ENCODE results near the gene NR3C1.

Gene NR3C1

DNA sequence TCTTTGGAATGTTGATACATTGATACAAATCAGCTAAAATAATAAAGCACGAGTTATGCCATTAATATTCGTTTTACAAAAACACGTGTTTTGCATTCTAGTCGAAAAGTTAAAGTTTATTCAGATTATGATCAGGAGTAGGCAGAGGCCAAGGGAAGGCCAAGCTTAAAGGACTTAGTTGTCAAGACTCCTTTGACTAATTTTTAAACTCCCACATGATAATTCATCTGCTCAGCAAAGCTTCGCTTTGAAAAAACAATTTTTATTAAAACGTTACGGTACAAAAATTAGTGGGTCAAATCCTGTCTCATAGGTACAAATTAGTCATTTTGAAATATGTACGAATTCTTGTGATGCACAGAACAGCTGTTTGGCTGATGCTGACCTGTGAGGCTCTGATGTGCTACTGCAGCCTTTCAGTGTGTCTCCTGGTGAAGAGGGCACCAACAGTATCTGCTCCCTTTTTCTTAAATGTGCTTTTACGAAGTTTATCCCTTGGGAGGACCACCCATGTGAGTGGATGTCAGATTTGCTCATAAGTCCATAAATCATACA lies 23.0 kb upstream of the NR3C1 start:
- in situ Hi-C loops (cut with MboI; ENCODE audit: low sequenced_read_pairs): no loop called here

DNA sequence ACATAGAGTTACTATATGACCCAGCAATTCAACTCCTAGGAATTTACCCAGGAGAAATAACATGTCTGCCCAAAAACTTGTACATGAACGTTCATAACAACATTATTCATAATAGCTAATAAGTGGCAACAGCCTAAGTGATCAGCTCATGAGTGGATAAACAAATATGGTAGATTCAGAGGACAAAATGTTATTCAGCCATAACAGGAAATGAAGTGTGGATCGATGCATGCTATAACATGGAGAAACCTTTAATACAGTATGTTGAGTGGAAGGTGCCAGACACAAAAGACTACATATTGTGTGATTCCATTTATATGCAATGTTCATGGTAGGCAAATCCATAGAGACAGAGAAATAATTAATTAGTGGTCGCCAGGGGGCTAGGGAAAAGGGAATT lies 22.3 kb upstream of the NR3C1 start:
- in situ Hi-C loops (cut with MboI; ENCODE audit: low sequenced_read_pairs): no loop called here

DNA sequence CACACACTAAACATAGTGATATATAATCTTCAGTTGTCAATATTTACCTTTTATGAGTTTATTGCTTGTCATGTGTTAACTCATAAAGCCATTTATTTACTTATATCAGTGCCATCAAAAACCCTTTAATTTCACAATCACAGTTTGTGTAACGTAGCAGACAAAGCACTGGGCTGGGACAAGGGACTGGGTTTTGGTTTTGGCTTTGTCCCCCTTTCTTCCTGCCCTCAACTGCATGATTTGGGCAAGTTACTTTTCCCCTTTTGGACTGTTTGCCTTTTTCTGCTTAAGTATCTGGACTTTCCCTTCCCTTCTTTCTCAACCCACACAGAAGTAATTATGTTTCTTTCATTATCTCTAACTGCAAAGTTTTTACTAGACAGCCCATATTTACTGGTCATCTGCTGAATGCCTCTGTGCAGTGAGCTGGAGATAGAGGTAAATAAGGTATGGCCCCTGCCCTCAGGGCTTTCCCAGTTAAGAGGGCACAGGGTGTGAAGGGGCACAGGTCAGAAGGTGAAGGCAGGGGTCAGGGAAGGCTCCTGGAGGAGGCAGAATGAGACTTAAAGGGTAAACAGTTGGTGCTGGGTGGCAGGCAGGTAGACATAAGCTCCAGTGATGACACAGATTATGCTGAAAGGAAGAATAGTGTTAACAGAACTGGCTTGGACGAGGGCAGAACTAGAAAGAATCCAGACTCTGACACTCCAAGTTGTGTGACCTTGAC lies 14.8 kb upstream of the NR3C1 start:
- in situ Hi-C loops (cut with MboI; ENCODE audit: low sequenced_read_pairs): no loop called here

DNA sequence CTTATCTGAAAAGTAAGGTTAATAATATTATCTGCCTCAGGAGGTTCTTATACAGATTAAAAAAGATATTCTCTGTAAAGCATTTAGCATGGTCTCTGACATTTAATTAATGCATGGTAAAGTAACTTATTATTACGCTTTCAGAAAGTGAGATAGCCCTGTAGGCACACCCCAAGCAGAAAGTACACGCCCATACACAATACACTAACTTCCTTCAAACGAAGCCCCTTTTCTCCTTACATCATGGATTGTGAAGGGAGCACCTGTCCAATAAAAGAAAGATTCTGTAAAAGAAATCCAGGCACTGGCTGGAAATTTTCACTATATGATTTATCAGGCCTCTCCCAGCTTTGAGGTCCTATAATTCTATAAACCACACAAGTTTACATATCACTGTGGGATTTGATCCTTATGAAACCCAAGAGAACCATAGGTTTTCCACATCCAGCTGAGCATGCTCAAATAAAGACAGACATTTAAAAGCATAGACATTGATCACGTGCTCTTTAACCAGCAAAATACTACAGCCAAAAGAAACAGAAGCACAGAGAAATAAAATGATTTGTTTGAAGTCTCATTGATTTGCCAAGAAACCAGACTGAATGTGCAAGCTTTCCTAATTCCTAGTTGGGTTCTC lies 14.1 kb upstream of the NR3C1 start:
- in situ Hi-C loops (cut with MboI; ENCODE audit: low sequenced_read_pairs): no loop called here

DNA sequence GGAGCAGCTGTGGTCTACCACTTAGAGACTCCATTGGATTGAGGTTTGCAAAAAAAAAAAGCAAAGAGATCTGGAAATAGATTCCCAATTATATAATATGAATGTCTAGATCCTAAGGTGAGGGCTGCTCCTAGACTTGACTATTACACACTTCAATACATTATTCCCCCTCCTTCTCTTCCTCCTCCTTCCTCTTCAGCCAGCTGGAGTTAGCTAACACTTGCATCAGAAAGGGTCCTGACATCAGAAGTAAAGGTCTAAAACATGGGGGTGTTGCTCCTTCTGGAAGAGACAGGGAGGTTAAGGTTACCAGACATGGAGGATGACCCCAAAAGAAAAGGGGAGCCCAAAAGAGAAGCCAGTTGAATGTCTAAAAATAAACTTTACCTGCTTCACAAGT lies 12.9 kb upstream of the NR3C1 start:
- in situ Hi-C loops (cut with MboI; ENCODE audit: low sequenced_read_pairs): no loop called here

DNA sequence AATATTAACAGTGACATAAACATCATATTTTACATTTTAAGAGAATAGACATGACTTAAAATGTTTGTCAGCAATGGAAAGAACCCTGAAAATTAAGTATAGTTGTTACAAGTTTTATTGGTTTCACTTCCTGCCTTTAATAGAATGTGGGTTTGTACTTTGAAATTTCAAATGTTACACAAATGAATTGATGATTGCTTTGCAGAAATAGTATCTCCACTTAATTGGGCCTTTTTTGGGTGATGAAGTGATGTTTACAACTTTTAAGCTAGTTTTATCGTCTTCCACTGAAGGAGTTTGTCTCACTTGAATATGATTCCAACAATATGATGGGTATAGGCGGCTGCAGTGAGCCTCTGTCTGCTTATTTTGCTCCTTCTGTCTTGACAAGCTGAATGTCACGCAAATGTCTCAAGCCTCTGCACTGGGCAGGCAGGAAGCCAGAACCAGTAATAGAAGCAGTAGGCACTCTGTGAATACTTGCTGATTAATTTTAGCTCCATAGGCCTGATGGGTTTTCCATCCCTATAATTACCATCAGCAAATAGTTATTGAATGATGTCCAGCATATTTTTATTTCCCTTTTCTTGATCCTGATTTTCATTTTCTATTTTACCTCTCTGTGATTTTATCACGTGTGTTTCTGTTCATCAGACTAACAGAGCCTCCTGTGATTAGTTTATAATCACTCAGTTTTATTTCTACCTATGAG lies 10.6 kb upstream of the NR3C1 start:
- in situ Hi-C loops (cut with MboI; ENCODE audit: low sequenced_read_pairs): no loop called here

DNA sequence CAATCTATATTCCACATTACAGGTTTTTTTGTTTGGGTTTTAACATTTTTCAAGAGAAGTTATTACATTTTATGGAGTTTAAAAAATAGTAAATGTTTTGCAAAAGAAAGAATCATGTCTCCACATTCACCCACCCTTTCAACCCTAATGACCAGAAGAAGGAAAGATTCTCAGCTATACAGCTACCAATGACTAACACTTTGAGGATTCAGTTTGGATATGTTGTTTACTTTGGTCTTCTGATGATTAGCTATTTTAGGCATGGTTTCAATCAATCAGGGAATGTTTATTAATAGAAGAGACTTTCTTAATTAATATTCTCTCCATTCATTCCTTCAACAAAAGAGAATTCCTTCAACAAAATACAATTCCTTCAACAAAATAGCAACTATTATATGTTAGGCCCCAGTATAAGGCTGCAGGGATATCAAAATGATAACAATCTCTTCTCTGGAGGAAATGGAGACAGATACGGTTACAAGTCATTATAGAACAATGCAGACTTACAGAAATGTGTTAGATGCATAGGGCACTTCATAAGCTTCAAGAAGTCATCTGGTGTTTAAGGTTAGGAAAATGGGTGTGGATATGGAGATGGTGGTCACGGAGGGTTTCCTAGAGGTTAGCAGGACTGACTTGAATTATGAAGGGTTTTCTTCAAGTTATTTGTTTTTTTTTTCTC lies 9.3 kb upstream of the NR3C1 start:
- in situ Hi-C loops (cut with MboI; ENCODE audit: low sequenced_read_pairs): no loop called here

DNA sequence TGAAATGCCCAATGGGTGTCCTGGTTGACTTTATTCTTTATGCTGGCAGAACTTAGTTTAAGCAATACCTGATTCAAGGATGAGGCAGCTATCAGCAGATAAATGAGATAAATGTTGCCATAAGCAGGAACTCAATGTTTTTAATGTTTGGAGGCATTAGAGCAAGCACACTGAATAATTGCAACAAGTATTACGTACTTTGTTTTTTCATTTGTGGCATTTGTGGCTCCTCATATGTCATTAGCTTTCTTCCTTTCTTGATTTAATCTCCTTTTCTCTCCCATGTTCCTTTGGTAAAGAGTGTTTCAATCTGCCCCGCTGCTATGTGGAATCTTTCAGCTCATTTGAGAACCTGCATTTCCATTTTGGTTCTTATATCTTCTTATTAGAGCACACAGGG lies 6.4 kb upstream of the NR3C1 start:
- in situ Hi-C loops (cut with MboI; ENCODE audit: low sequenced_read_pairs): no loop called here

DNA sequence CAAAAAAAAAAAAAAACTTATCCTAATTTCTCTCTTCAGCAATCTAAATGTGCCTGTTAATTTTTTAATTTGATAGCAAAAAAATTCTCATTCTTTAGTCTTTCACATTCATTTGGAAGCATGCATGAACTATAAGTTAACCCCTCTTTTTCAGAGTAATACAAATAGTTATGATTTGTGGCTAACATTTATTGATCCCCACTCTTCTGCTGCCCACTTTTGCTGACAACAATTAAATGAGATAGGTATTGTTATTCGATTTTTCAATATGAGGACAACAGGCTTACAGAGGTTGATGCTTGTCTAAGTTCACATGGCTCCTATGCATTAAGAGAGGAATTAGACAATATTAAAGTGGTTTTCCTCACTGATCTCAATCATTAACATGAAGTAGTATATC lies 2.9 kb upstream of the NR3C1 start:
- in situ Hi-C loops (cut with MboI; ENCODE audit: low sequenced_read_pairs): no loop called here

DNA sequence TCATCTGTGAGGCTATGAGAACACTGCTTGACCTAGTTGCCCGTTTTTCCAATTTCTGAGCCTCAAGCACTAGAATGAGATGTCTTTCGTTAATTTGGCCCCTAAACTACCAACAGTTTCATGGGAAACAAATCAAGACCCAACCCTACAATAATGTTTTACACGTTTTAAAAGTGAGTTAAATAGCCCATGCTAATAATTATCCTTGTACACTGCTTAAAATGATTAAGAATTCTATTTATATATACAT lies 2.3 kb upstream of the NR3C1 start:
- in situ Hi-C loops (cut with MboI; ENCODE audit: low sequenced_read_pairs): no loop called here

DNA sequence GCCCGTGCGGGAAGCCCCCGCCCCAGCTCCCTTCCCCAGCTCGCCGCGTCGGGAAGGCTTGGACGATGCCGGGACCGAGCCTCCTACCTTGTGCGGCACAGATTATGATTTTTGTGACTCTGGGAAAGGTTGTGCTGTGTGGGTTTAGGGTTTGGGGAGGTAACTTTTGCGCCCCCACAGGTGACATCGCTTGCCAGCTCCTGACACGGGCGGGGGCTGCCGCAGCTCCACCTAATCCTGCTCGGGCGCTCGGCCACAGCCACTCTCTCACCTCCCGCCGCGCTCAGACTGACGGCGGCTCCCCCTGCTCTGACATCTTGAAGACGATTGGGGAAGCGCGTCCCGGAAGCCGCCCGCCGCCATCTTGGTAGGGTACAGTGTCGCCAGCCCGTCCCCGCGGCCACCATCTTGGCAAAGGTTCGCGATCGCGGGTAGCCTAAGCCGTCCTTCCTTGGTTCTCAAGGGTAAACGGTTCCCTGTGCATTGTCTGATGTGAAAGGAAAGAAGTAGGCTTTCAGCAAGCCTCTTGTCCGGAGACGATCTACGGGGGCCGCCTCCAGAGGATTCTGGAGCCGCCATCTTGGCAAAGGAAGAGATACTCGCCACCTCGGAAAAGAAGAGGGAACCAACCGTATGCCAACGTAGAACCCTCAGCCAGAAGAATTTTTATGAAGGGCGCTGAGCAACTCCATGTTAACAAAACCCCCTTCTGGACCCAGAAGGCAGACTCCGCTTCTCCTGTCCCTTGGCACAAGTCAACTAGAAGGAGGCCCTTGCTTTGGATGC lies 1.8 kb upstream of the NR3C1 start:
- in situ Hi-C loops (cut with MboI; ENCODE audit: low sequenced_read_pairs): no loop called here

DNA sequence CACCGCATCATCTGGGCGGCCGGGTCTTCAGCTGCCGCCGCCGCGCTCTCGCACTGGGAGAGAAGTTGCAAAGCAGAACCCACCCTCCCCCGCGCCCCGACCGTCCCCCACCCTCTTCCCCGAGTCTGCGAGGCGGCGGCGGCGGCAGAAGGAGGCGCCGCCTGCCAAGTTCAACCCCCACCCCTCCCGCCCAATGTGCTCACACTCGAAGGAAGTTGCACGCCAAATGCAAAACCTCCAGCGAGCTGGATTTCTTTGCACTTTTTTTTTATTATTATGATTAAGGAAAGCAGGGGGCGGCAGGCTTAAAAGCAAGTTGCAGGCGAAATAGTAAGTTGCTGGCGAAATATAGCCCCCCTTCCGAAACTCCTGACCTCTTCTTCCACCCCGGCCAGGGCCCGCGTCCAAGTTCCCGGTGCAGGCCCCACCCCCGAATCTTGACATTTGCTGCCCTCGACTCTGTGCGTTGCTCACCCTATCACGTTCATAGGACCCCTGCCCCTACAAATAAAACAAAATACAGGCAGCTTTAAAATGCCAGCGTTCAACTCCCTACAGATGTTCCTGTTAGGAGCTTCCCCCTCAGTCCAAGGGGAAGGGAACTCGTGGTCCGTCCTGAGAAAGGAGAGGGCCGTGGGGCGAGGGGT lies 1.1 kb upstream of the NR3C1 start:
- in situ Hi-C loops (cut with MboI; ENCODE audit: low sequenced_read_pairs): no loop called here

DNA sequence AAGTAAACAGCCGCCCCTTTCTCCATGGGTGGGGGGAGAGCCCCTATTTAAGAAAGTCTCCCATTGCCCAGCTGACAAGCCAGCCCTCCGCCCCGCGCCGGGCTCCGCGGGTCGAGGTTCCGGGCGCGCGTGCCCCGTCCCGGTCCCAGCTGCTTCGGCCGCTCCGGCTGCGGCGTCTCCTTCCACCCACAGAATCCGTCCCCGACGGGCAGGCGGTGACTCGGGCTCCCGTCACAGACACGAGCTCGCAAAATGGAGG lies 223 bp downstream of the NR3C1 start:
- in situ Hi-C loops (cut with MboI; ENCODE audit: low sequenced_read_pairs): no loop called here

DNA sequence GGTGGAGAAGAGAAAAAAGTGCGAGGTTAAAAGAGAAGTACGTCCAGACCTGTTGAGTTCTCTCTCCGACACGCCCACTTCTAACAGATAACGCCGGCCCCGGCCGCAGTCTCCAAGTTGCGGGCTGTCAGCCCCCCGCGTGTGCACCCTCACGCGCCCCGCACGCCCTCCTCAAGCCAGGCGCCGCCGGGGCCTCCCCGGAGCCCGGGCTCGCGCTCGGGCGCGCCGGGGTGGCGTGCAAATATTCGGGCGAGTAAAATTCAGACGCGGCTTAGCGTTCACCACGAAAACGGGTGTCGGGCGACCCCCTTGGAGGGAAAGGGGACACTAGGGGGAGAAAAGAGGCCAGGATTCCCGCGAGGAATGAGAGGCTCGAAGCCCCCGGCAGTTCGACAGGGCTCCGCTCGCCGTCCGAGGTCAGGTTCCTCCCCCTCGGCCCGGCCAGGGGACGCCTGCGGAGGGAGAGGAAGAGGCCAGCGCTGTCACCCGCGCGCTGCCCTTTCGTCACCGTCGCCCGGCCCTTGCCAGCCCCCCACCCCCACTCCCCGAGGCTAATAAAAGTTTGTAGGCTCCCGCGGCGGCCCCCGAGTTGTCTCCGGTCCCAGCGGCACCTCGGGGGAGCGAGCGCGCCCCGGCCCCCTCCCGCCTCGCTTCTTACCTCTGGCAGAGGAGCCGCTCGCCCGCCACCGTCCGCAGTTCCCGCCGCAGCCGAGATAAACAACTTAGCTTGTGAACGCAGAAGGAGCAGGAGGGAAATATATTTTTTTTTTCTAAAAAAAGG lies 743 bp downstream of the NR3C1 start:
- in situ Hi-C loops (cut with MboI; ENCODE audit: low sequenced_read_pairs): no loop called here

DNA sequence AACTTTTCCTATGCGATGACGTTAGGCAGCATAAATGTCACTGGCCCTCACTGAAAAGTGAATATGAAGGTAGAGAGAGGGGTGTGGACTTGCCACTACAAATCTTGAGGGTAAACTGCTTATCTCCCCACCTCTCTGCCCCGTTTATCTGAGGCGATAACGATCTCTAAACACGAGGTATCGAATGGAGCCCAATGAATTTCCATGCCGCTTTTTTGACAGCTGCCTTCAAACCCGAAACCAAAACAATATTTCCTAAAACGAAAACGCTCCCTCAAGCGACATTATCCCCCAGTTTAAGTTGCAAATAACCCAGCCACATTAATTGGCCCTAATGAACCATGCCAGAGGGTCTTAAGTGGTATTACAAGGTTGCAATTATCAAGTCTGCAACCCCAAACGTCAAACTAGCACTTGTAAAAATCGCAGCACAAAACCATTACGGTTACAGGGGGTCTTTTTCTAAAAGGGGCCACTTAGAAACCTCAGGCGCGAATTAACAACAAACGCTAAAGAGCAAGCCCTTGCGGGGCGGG lies 1.4 kb downstream of the NR3C1 start:
- in situ Hi-C loops (cut with MboI; ENCODE audit: low sequenced_read_pairs): no loop called here

DNA sequence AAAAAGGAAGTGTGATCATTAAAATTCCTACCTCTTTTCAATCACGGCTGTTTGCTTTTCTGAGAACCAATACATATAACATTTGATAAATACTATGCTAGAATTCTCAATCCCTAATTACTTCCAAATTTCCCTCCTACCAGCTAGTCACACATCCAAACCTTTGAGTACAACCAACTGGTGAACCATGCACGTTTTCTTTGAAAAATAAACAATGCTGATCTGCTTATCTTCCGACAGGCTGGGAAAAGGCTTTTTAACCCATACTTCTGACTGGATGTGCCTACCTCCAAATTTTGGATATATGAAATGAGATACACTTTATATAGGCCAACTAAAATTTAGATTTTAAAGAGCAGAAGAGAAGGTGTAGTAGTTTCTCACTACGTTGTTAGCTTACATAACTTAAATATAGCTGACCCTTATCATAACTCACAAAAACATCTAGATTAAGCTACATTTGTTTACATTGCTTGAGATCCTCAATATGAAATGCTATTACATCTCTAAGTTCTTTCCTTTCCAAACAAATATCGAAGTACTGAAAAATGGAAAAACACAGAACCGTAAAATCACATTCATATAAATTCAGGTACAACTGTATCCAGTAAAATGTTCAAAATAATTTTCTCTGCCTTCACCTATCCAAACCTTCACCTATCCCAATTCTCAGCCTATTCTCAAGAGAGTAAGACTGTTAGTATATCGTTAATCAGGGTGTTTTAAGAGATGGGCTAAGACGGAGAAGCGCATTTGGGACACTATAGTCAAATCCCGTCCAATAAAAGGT lies 2.1 kb downstream of the NR3C1 start:
- in situ Hi-C loops (cut with MboI; ENCODE audit: low sequenced_read_pairs): no loop called here

DNA sequence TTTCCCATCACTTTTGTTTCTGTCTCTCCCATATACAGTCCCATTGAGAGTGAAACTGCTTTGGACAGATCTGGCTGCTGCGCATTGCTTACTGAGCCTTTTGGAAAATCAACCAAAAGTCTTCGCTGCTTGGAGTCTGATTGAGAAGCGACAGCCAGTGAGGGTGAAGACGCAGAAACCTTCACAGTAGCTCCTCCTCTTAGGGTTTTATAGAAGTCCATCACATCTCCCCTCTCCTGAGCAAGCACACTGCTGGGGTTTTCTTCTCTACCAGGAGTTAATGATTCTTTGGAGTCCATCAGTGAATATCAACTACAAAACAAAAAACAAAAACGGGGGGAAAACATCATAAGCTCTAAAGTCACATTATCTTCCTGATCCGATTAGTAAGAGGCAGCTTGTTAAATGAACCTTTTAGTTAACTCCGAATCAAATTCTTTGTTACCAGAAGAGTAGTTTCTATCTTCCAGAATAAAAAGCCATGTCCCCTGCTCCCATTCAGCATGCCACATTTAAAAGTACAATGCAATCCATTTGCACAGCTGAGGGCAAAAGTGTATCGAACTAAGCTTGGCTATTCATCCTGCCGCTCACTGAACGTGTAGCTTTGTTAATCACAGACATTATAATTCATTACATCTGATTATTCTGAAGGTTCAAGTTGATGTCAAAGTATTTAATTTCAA lies 2.8 kb downstream of the NR3C1 start:
- in situ Hi-C loops (cut with MboI; ENCODE audit: low sequenced_read_pairs): no loop called here
